ENCODE measurements around the gene DHX34.
A peak's percentile ranks its signal among the peaks of the same experiment; 100 is the strongest.

DHX34 gene

GRCh38 chr19:47421244-47421786 lies 72.2 kb downstream of the DHX34 start:
- no peak for DNase-seq

DNA sequence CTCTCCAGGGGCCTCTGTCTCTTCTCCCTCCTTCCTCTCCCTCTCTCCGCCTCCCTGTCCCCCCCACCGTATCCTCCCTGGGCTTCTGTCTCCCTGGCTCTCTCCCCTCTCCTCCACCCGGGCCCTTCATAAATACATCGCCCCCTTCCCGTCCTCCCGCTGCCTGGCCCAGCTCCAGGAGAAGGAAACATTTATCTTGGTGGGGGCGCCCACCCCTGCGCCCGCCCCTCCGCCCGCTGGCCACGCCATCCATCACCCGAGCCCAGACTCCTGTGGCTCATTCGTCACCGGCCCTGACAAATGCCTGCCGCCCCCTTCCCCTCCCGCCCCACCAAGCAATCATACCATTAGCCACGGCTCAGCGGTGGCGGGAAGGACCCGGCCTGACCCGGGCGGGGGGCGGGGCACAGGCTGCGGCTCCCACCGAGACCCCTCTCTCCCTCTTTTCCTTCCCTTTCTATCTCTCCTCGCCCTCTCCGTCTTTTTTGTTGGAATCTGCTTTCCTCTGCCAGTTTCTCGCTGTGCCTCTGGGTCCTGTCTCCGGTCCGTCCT lies 72.8 kb downstream of the DHX34 start:
- no peak for DNase-seq

DNA sequence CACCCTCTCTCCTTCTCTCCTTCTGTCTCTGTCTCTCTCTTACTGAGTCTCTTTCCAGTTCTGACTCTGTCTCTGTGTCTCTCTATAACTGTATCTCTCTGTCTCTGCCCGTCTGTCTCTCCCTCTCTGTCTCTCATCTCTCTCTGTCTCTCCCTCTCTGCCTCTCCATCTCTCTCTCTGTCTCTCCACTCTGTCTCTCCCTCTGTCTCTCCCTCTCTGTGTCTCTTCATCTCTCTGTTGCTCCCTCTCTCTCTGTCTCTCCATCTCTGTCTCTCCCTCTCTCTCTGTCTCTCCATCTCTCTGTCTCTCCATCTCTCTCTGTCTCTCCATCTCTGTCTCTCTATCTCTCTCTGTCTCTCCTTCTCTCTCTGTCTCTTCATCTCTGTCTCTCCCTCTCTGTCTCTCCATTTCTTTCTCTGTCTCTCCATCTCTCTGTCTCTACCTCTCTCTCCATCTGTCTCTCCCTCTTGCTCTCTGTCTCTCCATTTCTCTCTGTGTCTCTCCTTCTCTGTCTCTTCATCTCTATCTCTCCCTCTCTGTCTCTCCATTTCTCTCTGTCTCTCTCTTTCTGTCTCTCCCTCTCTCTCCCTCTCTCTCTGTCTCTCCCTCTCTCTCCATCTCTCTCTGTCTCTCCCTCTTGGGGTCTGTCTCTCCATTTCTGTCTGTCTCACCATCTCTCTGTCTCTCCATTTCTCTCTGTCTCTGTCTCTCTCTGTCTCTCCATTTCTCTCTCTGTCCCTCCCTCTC lies 73.5 kb downstream of the DHX34 start:
- no peak for DNase-seq

DNA sequence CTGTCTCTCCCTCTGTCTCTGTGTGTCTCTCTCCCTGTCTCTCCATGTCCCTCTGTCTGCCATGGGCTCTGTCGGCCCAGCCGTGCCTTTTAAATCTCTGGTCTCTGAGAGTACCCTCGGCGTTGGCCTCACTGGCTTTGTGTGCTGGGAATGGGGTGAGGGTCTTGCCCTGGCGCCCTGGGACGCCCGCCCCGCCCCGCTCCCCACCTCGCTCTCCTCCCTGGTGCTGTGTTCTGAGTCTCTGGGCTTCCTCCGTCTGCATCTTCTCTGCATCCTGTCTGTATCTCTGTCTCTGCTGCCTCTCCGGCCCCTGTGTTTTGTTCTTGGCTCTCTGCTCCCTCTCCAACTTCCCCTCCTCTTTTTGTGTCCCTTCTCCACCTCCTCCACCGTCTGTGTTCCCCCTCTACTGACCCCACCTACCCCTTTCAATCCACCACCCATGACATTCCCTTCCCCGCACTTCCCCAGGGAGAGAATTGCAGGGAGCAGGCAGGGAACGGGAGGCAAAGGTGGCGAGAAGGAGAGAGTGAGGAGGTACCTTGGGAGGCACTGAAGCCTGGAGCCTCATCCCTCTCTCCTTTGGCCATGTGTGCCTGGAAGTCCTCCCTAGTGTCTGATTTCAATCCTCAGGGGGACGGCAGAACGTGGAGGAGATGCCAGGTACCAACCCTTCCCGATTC lies 74.2 kb downstream of the DHX34 start:
- DNase-seq: no peak

DNA sequence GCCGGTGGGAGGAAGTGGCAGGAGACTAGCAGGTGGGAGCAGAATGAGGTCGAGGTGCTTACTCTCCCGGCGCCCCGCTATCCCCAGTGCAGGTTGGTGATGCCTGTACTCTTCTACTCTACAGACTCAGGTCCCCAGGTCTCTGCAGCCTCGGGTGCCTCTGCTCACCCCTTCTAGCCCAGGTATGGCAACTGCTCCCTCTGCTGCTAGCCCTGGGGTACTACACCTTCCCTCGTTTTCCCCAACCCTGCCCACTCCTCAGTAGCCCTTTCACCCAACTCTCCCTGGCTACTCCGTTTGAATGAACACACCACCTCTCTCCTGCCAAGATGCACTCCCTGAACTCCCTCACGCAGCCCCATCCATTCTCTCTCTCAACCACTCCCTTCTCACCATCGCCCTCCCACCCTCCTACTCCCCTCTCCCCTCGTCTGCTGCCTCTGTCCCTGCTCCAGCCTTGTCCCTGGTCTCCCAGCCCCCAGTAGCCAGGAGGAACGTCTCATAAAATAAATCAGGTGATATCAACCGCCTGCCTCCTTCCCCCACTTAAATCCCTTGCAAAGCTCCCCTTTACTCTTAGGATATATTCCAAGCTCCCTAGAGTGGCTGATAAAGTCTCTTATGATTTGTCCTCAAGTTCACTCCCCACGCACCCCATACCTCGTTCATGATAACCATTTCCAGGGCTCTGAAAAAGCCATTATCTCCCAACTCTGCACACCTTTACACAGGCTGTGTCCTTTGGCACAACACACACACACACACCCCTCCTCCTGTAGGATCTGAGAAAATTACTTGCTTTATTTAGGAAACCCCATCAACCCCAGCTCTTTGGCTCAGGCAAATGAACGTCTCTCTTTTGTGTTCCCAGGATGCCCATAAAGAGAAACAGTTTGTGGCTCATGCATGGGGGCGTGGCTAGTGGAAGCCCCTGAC lies 78.4 kb downstream of the DHX34 start:
- peak; percentile 41 for DNase-seq

DNA sequence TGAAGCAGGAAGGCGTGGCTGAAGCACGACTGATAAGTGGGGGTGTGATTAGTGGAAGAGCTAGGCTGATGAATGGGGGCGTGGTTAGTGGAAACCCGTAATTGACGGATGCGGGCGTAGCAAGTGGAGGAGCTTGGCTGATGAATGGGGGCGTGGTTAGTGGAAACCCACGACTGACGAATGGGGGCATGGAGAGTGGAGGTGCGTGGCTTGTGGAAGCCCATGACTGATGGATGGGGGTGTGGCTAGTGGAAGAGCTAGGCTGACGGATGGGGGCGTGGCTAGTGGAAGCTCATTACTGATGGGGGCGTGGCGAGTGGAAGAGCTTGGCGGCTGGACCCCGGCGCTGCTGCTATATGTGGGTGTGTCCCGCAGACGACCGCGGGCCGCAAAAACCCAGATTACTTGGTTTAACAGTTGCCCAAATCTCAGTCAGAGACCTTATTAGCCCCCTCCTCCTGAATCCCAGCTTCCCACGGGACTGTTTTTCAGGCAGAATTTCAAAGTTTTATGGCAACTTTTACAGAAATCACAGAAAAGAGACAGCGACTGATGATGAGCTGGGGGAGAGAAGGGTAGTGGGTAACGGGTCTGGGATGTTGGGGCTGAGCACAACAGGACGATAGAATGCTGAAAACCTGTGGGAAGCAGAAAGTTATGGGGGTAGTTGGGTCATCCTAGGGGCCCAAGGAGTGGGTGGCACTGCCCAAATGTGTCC lies 79.2 kb downstream of the DHX34 start:
- peak; percentile 96 for DNase-seq

DNA sequence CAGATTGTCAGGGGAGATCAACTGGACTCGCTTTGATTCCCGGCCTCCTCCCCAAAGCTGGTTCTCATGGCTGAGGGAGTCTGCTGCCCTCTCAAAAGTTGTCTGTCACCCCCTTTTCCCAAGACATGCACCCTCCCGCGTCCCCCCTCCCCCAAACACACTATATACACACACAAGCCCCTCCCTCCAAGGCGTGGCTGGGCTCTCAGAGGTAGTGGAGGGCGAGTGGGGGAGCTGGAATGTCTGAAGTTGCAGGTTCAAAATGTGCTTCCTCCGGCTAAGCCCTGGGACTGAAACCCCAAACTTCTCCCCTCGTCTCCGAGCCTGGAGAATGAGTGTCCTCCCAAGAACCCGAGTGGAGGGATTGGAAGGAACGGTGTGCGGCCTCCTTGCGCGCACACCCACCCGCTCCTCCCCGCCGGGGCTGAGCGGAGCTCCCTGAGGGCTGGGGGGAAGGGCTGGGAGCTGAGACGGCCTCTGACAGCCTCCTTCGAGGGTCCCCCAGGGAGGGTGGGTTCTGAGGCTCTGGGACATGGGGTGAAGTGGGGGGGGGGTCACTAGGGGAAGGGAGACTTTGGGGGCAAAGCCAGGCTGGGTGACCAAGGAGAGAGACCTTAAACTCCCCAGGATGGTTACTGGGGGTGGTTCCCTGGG lies 80.2 kb downstream of the DHX34 start:
- DNase-seq: no peak

- DNase-seq: no peak
These were observed 81.1 kb downstream of the DHX34 start for GRCh38 chr19:47430041-47430802.

GRCh38 chr19:47432091-47432490 lies 83.0 kb downstream of the DHX34 start:
- no peak for DNase-seq

Measured in T1000 (cell line).